Stimulated activated CD4-positive, alpha-beta T cell treated with anti-CD3 and anti-CD28 coated beads, Interleukin-4, amount 100 ng/mL, for 48 hours (primary cell): ENCODE measurements around the gene CA10.

Source experiments
- DNase-seq, 2 donors: peaks; one replicate each; pipeline ENCODE4 v3.0.0-alpha.2; 2020; ENCODE audit warnings: low read depth in 2 of 2

CA10 gene

DNA sequence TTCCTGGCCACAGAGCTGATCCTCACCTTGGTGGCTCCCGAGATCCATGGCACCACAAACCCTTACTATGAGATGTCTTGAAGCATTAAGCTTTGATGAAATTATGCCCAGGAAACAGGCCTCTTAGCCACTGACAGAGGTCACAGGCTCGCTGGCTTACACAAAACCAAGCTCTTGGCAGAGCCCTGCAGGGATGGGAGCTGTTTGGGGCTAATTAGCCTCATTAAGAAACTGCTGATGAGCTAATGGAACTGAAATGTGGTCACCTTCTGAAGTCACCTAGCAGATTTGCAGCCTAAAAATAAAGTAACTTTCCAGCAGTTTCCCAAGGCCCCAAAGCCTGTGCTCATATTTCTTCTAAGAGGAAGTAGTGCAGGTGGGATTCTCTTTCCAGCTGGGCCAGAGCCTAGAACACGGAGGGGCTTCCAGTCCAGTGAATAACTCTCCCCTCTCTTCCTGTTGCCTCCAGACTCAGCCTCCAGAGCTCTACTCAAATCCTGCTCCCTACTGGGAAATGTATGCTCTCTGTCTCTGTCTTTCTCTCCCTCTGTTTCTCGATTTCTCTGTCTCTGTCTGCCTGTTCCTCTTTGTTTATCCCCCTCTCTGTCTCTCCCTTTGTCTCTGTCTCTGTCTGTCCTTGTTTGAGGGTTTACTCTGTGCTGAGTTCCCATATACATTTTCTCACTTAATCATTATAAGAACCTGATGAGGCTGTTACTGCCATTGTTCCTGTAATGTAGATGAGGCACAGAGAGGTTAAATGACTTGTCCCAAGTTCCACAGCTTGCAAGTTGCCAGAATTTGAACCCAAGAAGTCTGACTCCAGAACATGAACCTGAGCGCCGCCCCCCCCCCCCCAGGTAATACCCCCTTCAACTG lies 338.9 kb downstream of the CA10 start:
- no peak for DNase-seq

DNA sequence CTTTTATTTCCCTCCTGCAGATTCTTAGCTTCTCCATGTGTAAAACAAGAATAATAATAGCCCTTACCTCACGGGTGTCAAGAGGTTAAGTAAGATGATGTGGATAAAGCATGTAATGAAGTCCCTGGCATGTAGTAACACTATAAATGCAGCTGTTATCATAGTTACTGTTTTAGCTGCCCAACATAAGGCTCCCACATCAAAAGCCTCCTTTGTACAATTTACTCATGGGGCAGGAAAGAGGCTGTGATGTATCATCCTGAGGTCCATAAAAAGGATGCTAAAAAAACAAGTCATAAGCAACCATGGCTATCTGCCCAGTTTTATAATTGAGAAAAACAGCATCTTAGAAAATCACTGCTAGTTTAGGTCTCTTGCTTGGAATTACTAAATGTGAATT lies 339.7 kb downstream of the CA10 start:
- DNase-seq, result no peak

- DNase-seq, result no peak
Observed at GRCh38 chr17:51817955-51818354, 340.6 kb downstream of the CA10 start.

- no peak for DNase-seq
Observed at GRCh38 chr17:51817117-51817516, 341.4 kb downstream of the CA10 start.

- no peak for DNase-seq
Observed at GRCh38 chr17:51815097-51815496, 343.4 kb downstream of the CA10 start.

GRCh38 chr17:51814521-51814920 lies 344.0 kb downstream of the CA10 start:
- DNase-seq, result no peak

- no peak for DNase-seq
Observed at GRCh38 chr17:51813784-51814174, 344.7 kb downstream of the CA10 start.

- no peak for DNase-seq
Observed at GRCh38 chr17:51813140-51813783, 345.3 kb downstream of the CA10 start.

GRCh38 chr17:51807460-51807859 lies 351.1 kb downstream of the CA10 start:
- no peak for DNase-seq

DNA sequence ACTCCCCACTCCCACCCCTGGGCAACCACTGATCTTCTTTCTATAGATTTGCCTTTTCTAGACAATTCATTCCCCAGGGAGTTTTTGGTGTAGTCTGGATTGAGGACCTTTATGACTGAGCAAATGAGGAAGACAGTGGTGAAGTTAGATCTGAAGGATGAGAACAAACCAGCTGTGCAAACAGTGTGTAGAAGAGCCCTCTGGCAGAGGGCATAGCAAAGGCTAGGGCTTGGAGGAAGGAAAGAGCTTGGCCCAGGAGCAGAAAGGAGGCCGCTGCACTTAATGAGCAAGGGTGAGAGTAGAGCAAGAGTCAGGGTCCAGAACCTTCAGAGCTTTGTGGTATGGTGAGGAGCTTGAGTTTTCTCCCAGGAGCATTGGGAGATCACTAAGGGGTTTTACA lies 352.7 kb downstream of the CA10 start:
- DNase-seq, result no peak

- no peak for DNase-seq
Observed at GRCh38 chr17:51805185-51805584, 353.3 kb downstream of the CA10 start.

DNA sequence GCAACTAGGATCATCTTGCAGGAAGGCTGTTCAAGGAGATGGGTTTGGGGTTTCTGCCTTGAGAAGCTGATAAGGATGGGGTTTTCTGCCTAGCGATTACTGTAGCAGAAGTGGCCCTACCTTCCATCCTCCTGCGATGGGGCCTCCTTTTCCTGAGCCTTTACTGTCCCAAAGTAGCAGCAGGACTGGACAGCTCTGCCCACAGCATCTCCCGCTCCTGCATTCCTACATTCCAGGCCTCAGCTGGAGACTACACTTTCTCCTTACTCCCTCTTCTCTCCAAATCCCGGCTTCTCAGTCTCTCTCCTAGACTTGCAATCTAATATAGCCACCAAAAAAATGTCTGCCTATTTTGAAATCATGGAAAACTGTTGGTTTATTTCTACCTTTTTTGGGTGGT lies 355.4 kb downstream of the CA10 start:
- DNase-seq, result no peak

DNA sequence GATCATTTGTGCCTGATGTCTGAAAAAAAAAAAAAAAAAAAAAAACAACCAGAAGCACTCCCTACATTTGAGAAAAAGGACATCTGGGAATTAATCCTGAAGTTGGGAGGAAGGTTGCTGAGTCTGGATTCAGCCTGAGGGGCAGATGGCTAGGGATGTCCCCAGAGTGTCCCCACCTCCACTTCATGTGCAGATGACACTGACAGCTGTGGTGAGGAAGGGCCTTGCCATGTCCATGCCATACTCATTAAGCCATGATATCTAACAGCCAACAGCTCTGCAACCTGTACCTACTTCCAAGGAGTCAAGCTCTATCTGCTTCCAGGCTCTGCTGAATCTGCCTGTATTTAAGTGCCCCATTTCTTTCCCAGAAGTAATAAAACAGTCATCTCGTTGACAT lies 356.0 kb downstream of the CA10 start:
- no peak for DNase-seq

- no peak for DNase-seq
Observed at GRCh38 chr17:51801626-51802025, 356.9 kb downstream of the CA10 start.

DNA sequence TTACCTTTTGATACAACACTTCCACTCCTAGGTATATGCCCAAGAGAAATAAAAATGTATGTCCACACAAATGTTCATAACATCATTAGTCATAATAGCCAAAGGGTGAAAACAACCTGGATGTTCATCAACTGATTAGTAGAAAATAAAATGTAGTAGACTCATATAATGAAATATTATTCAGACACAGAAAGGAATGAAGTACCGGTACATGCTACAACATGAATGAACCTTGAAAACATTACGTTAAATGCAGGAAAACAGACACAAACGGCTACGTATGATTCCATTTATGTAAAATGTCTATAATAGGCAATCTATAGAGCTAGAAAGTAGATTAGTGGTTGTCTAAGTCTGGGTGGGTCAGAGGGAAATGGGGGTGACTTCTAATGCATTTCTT lies 358.5 kb downstream of the CA10 start:
- DNase-seq, result no peak

DNA sequence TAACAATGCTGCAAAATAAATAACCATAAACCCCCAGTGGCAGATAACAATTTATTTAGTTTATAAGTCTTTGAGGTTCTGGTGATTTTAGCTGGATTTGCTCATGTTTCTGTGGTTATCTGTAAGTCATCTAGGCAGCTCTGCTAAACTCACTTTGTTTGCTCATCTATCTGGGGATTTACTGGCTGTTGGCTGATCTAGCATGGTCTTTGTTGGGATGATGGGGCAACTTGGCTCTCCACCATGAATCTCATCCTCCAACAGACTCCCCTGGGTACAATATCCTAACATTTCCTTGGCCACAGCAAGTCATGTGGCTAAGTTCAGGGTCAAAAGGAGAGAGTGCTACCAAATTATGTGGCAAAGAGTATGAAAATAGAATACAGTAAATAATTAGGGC lies 359.3 kb downstream of the CA10 start:
- DNase-seq, result no peak

DNA sequence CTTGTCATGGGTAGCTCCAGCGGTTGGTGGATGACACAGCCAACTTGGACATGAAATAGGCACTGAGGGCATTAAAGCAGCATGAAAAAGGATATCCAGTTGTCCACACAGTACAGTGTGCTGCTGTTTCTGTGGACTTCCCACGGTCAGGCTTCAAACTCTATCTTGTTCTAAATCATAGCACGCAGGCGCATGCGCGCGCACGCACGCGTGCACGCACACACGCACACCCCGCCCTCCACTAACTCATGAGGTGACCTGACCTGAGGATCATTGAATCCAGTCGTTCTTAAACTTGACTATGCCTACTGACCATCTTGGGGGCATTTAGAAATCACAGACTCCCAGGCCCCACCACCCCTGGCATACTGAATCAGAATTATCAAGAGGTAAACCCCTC lies 361.4 kb downstream of the CA10 start:
- DNase-seq, result no peak

GRCh38 chr17:51796026-51796425 lies 362.5 kb downstream of the CA10 start:
- DNase-seq, result no peak

DNA sequence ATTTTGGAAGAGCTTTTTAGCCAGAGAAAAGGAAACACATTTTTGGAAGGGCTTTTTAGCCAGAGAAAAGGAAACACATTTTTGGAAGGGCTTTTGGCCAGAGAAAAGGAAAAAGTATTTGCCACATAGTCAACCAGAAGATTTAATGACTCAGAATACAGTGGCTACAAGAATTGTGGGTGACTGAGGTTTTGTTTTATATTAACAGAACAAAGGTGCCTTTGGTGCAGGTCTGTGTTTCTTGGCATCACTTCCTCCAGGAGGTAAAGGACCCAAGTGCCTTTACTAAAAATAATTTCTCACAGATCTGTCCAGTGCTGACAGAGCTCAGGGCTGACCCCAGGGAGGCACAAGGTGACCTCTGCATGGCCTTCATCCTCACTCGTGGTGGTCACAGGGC lies 363.1 kb downstream of the CA10 start:
- no peak for DNase-seq

- no peak for DNase-seq
Observed at GRCh38 chr17:51794466-51794865, 364.0 kb downstream of the CA10 start.

DNA sequence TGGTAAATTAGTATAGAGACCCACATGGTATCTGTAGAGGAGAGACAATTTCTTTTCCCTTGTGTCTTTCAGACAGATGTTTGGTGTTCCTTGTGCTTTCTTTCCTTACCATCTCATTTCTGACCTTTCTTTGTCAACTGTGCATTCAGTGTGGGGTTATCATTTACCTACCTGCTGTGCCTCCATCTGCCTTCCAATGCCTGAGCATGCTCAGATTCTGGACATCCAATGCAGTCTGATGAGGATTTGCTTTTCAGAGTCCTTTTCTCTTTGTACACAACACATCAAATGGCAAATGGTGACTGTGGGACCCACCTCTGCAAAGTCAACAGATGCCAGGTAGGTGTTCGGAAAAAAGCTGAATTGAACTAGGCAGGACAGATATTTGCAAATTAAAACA lies 364.8 kb downstream of the CA10 start:
- DNase-seq, result no peak

- DNase-seq, result no peak
Observed at GRCh38 chr17:51778842-51779241, 379.7 kb downstream of the CA10 start.

DNA sequence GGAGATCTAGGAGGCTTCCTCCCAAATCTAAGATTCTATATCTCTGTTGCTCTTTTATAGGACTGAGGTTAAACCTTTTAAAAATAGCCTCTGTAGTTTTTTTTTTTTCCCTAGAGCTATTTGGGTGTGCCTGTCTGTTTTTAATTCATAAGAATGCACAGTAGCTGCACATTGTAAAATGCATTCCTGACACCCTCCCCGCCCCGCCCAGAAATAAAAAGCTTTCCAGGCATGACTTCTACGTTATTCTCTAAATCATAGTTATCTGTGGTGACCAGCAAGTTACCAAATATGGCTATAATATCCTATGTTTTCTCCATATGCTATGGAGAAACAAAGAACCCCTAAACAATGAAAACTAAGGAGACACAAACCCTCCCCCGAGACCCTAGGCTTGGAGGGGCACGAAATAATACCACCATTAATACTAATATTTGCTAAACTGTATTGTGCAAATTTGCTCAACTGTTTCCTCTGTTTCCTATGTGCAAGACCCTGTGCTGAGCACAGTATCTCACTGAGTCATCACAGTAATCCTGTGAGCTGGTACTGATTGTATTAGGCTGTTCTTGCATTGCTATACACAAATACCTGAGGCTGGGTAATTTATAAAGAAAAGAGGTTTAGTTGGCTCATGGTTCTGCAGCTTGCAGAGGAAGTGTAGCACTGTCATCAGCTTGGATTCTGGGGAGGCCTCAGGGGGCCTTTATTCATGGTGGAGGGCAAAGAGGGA lies 388.3 kb downstream of the CA10 start:
- DNase-seq, result no peak
